H9 (cell line): ENCODE data around the gene PYGB. TPM values are rescaled to one million over a fixed set of nuclear protein-coding genes. Genes with fewer than 3 reads are reported as not detected.

ENCODE experiments used
- DNase-seq: peaks from one replicate; pipeline ENCODE4 v3.0.0-alpha.2; 2017
- H2AFZ ChIP-seq: one replicate; pipeline ENCODE4 v1.6.1; 2013; ENCODE audit warnings: mild to moderate bottlenecking, low read length, control low read depth, moderate library complexity
- H2AK5ac ChIP-seq: 2 replicates; pipeline ENCODE4 v1.6.1; 2013; ENCODE audit warnings: low read length, control low read depth, mixed read lengths; ENCODE audit not compliant: insufficient read length
- H2BK120ac ChIP-seq: one replicate; pipeline ENCODE4 v1.6.1; 2013; ENCODE audit warnings: low read depth, mild to moderate bottlenecking, low read length, control low read depth, inconsistent platforms; ENCODE audit not compliant: poor library complexity, severe bottlenecking
- H2BK12ac ChIP-seq: 2 replicates; pipeline ENCODE4 v1.6.1; 2013; ENCODE audit warnings: low read length, control low read depth, mixed read lengths, low read depth; ENCODE audit not compliant: insufficient read length
- H2BK15ac ChIP-seq: 2 replicates; pipeline ENCODE4 v1.6.1; 2013; ENCODE audit warnings: low read depth, low read length, control low read depth
- H2BK20ac ChIP-seq: one replicate; pipeline ENCODE4 v1.6.1; 2013; ENCODE audit warnings: low read depth, mild to moderate bottlenecking, low read length, control low read depth, inconsistent platforms; ENCODE audit not compliant: poor library complexity, severe bottlenecking
- H2BK5ac ChIP-seq: 2 replicates; pipeline ENCODE4 v1.6.1; 2013; ENCODE audit warnings: low read length, control low read depth, mixed read lengths; ENCODE audit not compliant: insufficient read length
- H3K14ac ChIP-seq: 2 replicates; pipeline ENCODE4 v1.6.1; 2013; ENCODE audit warnings: low read length, control low read depth; ENCODE audit not compliant: insufficient read depth
- H3K18ac ChIP-seq: 2 replicates; pipeline ENCODE4 v1.6.1; 2013; ENCODE audit warnings: low read depth, mild to moderate bottlenecking, mixed read lengths, low read length, control low read depth; ENCODE audit not compliant: insufficient read length
- H3K23ac ChIP-seq: 2 replicates; pipeline ENCODE4 v1.6.1; 2013; ENCODE audit warnings: low read length, control low read depth, mixed read lengths, low read depth; ENCODE audit not compliant: insufficient read length
- H3K23me2 ChIP-seq: 2 replicates; pipeline ENCODE4 v1.6.1; 2013; ENCODE audit warnings: low read depth, mild to moderate bottlenecking, mixed read lengths, low read length, control low read depth; ENCODE audit not compliant: insufficient read length, poor library complexity, severe bottlenecking
- H3K27ac ChIP-seq: 2 replicates; pipeline ENCODE4 v1.5.1; 2013; ENCODE audit warnings: low read length, control low read depth, mixed read lengths, low read depth; ENCODE audit not compliant: insufficient read length
- H3K27me3 ChIP-seq: 2 replicates; pipeline ENCODE4 v1.6.1; 2013; ENCODE audit warnings: low read length, control low read depth, inconsistent platforms; ENCODE audit not compliant: insufficient read depth
- H3K4ac ChIP-seq: 2 replicates; pipeline ENCODE4 v1.6.1; 2013; ENCODE audit warnings: low read depth, mild to moderate bottlenecking, control low read depth, inconsistent platforms, low read length, moderate library complexity
- H3K4me1 ChIP-seq: 2 replicates; pipeline ENCODE4 v1.6.1; 2013; ENCODE audit warnings: low read length, control low read depth, inconsistent platforms; ENCODE audit not compliant: insufficient read depth
- H3K4me2 ChIP-seq: 2 replicates; pipeline ENCODE4 v1.6.1; 2013; ENCODE audit warnings: low read length, control low read depth, mixed read lengths; ENCODE audit not compliant: insufficient read length, insufficient read depth
- H3K56ac ChIP-seq: 2 replicates; pipeline ENCODE4 v1.6.1; 2013; ENCODE audit warnings: low read depth, mild to moderate bottlenecking, mixed read lengths, low read length, control low read depth; ENCODE audit not compliant: insufficient read length
- H3K79me1 ChIP-seq: 2 replicates; pipeline ENCODE4 v1.6.1; 2013; ENCODE audit warnings: low read depth, mild to moderate bottlenecking, moderate library complexity, low read length, control low read depth, inconsistent platforms; ENCODE audit not compliant: insufficient read depth, poor library complexity, severe bottlenecking
- H3K79me2 ChIP-seq: 2 replicates; pipeline ENCODE4 v1.6.1; 2013; ENCODE audit warnings: low read length, control low read depth, inconsistent platforms; ENCODE audit not compliant: insufficient read depth
- H3K9ac ChIP-seq: 2 replicates; pipeline ENCODE4 v1.6.1; 2013; ENCODE audit warnings: low read length, control low read depth, mixed read lengths; ENCODE audit not compliant: insufficient read length; ENCODE audit errors: extremely low read depth
- H3K9me3 ChIP-seq: one replicate; pipeline ENCODE4 v1.6.1; 2013; ENCODE audit warnings: low read depth, low read length, inconsistent platforms; ENCODE audit not compliant: control insufficient read depth
- H3T11ph ChIP-seq: one replicate; pipeline ENCODE4 v1.6.1; 2013; ENCODE audit warnings: mild to moderate bottlenecking, low read length, control low read depth, inconsistent platforms
- H4K20me1 ChIP-seq: one replicate; pipeline ENCODE4 v1.6.1; 2013; ENCODE audit not compliant: control insufficient read depth, insufficient read length, insufficient read depth
- H4K5ac ChIP-seq: 2 replicates; pipeline ENCODE4 v1.6.1; 2013; ENCODE audit warnings: low read depth, mild to moderate bottlenecking, mixed read lengths, low read length, control low read depth; ENCODE audit not compliant: insufficient read length
- H4K8ac ChIP-seq: replicated peaks from 2 replicates; pipeline ENCODE4 v1.6.1; 2013; ENCODE audit warnings: low read length, control low read depth, mixed read lengths, low read depth; ENCODE audit not compliant: insufficient read length
- H4K91ac ChIP-seq: 2 replicates; pipeline ENCODE4 v1.6.1; 2013; ENCODE audit warnings: low read depth, mild to moderate bottlenecking, moderate library complexity, mixed read lengths, low read length, control low read depth; ENCODE audit not compliant: insufficient read length
- H3K27ac Mint-ChIP-seq, 3 experiments: 2 replicates in 2 of 3; 3 replicates in 1 of 3; pipeline ENCODE4 v1.8.0; 2020 to 2021; ENCODE audit warnings: mixed read lengths in 3 of 3, mild to moderate bottlenecking in 1 of 3, moderate library complexity in 1 of 3
- H3K27me3 Mint-ChIP-seq: 2 replicates; pipeline ENCODE4 v1.8.0; 2021; ENCODE audit warnings: low read depth, mild to moderate bottlenecking, moderate library complexity, mixed read lengths
- H3K36me3 Mint-ChIP-seq, 3 experiments: 2 replicates in 2 of 3; 3 replicates in 1 of 3; pipeline ENCODE4 v1.8.0; 2020 to 2021; ENCODE audit warnings: low read depth in 3 of 3, mixed read lengths in 3 of 3; ENCODE audit not compliant: insufficient read depth in 1 of 3
- H3K4me1 Mint-ChIP-seq, 2 experiments: 2 replicates each; pipeline ENCODE4 v1.8.0; 2020; ENCODE audit warnings: mixed read lengths in 2 of 2
- H3K4me3 Mint-ChIP-seq, 2 experiments: 2 replicates in 1 of 2; 3 replicates in 1 of 2; pipeline ENCODE4 v1.8.0; 2020 to 2021; ENCODE audit warnings: mild to moderate bottlenecking in 2 of 2, mixed read lengths in 2 of 2, moderate library complexity in 1 of 2
- H3K9me3 Mint-ChIP-seq, 2 experiments: 2 replicates in 1 of 2; 3 replicates in 1 of 2; pipeline ENCODE4 v1.8.0; 2020; ENCODE audit warnings: mild to moderate bottlenecking in 2 of 2, mixed read lengths in 2 of 2, moderate library complexity in 1 of 2
- CTCF ChIP-seq: fragments of 200-600 bp; sonication (generic); conservative IDR thresholded peaks from 3 replicates; pipeline ENCODE4 v1.8.0; 2021; ENCODE audit warnings: antibody characterized with exemption, mild to moderate bottlenecking
- WGBS: extraction: QIAGEN DNeasy Blood & Tissue Kit; methylation state at CpG from one replicate; pipeline ENCODE4 v1.1.7; 2013; ENCODE audit warnings: missing lambda C conversion rate, low lambda C conversion rate, mixed read lengths; ENCODE audit not compliant: insufficient read length; ENCODE audit errors: extremely low coverage; 5-methylcytosine and 5-hydroxymethylcytosine counted together
- total RNA-seq: library from RNA; stranded (reverse); gene quantifications from 2 replicates; pipeline ENCODE4 v1.2.1, GENCODE V29; 2021

The PYGB gene
- total RNA-seq, 1 experiment from 2014 or later, result 46.9 TPM

DNA sequence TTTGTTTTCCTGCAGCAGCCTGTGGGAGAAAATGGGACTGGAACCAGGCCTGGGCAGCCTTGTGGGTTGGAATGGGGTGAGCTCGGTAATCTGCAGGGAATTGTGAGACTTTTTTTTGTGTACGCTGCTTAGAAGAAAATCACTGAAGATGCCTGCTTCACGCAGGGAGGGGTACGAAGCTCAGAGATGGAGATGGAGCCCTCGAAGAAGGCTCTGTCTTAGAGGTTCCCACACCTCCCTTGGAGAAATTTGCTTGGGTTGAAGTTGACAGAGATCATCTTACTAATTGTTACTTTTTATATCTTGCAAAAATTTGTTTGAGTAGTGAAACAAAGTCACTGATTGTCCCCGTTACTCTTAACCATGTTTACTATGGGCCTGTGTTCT, 894 bp downstream of the PYGB start:
- H2BK15ac ChIP-seq, result no peak overlapping the region
- no peak for TF ChIP-seq CTCF
- H4K91ac ChIP-seq, result no peak overlapping the region
- H2AK5ac ChIP-seq, result no peak overlapping the region
- no peak overlapping the region for H2BK5ac ChIP-seq
- peak overlapping the region; percentile 23 for H2AFZ ChIP-seq
- no peak overlapping the region for H3K14ac ChIP-seq
- no peaks in the 10 kb centered on the region for H4K20me1 ChIP-seq
- H3K27ac ChIP-seq, result no peak overlapping the region
- H3K79me1 ChIP-seq, result no peaks in the 10 kb centered on the region
- H2BK12ac ChIP-seq, result no peak overlapping the region
- no peak overlapping the region for H2BK120ac ChIP-seq
- H3K18ac ChIP-seq, result no peak overlapping the region
- H4K8ac ChIP-seq, result no peak overlapping the region
- no peak overlapping the region for H4K5ac ChIP-seq
- no peak overlapping the region for H2BK20ac ChIP-seq
- no CpG with 5 or more reads among the region's 6 CpGs for WGBS
- no peak overlapping the region for H3K4ac ChIP-seq
- Mint-ChIP-seq H3K36me3 (peaks cover 4 to 11% (median 4%) of the 10 kb centered on the region in 3 experiments; a peak in 5 of 7 replicates), H3K9me3 (peaks cover under 1 to 2% of the 10 kb centered on the region in 2 experiments; a peak in 1 of 5 replicates), H3K27me3 (peaks cover 14% of the 10 kb centered on the region), H3K4me3 (peak overlapping the region; percentile 85 to 95), H3K4me1 (peaks cover 44 to 45% of the 10 kb centered on the region in 2 experiments), H3K27ac (peak overlapping the region; percentile 71 to 93 (median 92); a peak in 6 of 7 replicates)
- peaks cover 6% of the 10 kb centered on the region for H3K23me2 ChIP-seq
- H3K4me2 ChIP-seq, result peak overlapping the region; percentile 60
- no peaks in the 10 kb centered on the region; the same call in 1 of the 2 replicates for H3K27me3 ChIP-seq
- no peak overlapping the region for H3T11ph ChIP-seq
- no peak overlapping the region for H3K23ac ChIP-seq
- no peak for DNase-seq
- H3K4me1 ChIP-seq, result no peaks in the 10 kb centered on the region
- peaks cover 5% of the 10 kb centered on the region; the same call in 1 of the 2 replicates for H3K79me2 ChIP-seq
- no peaks in the 10 kb centered on the region for H3K9me3 ChIP-seq
- H3K56ac ChIP-seq, result no peak overlapping the region
- peak overlapping the region; percentile 66 for H3K9ac ChIP-seq
